Measurements from ENCODE around the gene ATXN1. TPM values are rescaled to one million over a fixed set of nuclear protein-coding genes. Genes with fewer than 3 reads are reported as not detected.

Gene ATXN1
- total and polyA plus RNA-seq, 2 of the 13 experiments (the other 11 are each of a cell fraction or from before 2014, with no cell fraction given) = 20.7 to 39.5 TPM

- TF ChIP-seq KIAA2018 (CRISPR knock-in tag; IDR thresholded peaks at IDR 0.05; ENCODE audit: borderline replicate concordance) = no peak
- TF ChIP-seq ZKSCAN8 (CRISPR knock-in tag; IDR thresholded peaks at IDR 0.05; ENCODE audit: borderline replicate concordance) = no peak
- no peak for TF ChIP-seq KLF12 (CRISPR knock-in tag; IDR thresholded peaks at IDR 0.05; ENCODE audit: borderline replicate concordance)
- TF ChIP-seq AHR (CRISPR knock-in tag; IDR thresholded peaks at IDR 0.05) = no peak
- TF ChIP-seq ZHX2 (IDR thresholded peaks at IDR 0.05; ENCODE audit: low read depth) = no peak
- TF ChIP-seq ZHX2 (CRISPR knock-in tag; IDR thresholded peaks at IDR 0.05; ENCODE audit: borderline replicate concordance) = no peak
- no peak for TF ChIP-seq ATF7-NPFF (CRISPR knock-in tag; IDR thresholded peaks at IDR 0.05; ENCODE audit: low read depth)
- no peak for TF ChIP-seq KAT8 (CRISPR knock-in tag; IDR thresholded peaks at IDR 0.05)
These were observed 193.1 kb downstream of the ATXN1 start (continued) for GRCh38 chr6:16568128-16568527.
